ENCODE measurements around the gene ADARB2.

ADARB2 gene

DNA sequence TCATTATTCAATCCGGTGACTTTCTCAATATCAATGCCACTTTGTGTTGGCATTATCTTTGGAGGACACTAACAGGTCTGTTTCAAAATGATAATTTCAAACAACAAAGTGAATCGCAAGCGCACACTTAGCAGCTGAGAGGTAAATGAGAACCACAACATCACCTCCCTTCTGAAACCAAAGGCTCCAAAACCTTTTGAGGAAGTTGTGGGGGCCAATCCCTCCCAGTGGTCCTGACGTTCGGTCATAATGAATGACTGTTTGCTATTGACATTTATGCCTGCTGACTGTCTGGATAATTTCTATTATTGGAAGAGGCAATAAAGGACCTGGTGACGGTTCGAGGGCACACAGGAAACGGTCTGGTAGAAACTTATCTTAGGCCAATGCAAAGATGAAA is 1.8 kb downstream of the ADARB2 start:
- no peak for DNase-seq (ENCODE audit: low read depth)

DNA sequence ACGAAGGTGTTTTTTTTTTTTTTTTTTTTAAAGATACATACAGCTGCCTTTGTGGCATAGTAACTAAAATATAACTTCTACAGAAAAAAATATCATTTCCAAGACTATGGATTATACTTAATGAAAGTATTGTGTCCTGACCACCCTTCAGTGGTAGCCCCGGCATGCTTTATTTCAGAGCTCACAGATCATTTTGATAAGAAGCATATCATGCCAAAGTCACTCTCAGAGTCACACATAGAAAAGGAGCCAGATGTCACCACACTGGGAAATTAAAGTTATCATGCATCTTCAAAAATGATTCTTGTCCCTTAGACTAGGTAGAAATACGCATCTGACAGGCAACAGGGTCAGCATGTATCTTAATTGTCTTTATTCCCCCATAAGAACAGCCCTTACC is 3.0 kb downstream of the ADARB2 start:
- DNase-seq (ENCODE audit: low read depth): no peak

DNA sequence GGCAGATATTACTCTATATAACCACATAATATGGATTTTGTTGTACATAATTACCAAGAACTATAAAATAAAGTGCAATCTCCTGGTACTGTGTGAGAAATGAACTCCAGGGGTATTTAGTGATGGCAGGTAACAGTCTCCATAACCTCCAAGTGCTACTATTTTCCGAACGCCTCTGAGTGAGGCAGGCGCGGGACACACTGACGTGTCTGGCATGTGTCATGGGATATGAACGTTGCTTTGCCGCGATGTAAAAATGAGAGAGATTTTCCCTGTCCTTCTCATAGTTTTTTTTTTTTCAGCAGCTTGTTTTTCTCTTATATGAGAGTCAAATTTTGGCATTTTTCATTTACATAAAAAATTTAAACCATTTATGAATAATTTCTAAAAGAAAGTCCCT is 3.6 kb downstream of the ADARB2 start:
- DNase-seq (ENCODE audit: low read depth): no peak

DNA sequence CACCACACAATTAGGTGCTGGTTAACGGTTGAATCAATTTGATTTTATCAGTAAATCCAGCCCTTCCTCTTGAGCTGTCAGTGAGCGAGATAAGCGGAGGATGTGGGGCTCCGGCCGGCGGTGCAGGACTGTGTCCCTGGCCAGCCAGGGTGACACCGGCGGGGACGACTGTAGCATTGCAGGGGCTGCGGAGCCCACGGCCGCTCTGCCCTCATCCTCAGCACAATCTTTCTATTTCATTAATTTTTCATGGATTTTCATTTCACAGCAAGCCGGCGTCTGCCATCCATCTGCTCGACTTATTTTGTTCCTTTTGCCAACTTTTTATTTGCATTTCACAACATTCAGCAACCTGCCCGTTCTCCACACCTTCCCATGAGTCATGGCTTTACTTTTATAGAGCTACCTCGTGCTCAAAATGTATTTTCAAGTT is 4.7 kb downstream of the ADARB2 start:
- no peak for DNase-seq (ENCODE audit: low read depth)

DNA sequence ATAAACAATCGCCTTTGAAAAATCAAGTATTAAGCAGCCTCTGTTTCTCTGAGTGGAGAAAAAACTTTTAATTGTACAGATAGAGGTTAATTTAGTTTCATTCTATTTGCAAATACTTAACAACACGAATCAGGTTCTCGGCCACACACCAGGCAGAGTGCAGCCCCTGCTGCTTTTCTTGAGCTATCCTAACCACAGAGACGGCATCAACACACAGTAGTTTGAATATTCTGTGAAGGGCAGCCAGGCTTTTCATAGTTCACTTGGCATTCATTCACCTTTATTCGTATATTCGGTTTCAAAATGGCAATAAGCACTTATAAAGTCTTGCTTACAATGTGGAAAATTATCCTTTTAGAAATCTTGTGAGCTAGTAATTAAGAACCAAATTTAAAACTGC is 5.7 kb downstream of the ADARB2 start:
- DNase-seq (ENCODE audit: low read depth): no peak

DNA sequence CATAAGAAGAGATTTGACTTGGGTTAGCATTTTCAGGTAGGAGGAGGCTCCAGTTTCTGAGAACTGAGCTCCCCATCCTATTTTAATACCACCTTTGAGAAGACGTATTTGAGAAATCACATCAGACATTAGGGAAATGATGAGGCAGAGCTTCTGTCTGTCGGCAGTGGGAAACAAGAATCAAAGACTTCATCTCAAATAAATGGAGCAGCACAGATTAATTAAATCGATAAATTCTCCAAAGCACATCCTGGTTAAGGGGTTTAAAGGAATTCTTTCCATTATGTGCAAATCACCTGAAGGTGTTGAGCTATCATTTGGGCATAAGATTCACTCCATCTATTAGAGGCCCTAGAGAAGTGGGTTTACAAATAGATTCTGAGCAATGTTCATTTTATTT is 7.6 kb downstream of the ADARB2 start:
- DNase-seq (ENCODE audit: low read depth): no peak

DNA sequence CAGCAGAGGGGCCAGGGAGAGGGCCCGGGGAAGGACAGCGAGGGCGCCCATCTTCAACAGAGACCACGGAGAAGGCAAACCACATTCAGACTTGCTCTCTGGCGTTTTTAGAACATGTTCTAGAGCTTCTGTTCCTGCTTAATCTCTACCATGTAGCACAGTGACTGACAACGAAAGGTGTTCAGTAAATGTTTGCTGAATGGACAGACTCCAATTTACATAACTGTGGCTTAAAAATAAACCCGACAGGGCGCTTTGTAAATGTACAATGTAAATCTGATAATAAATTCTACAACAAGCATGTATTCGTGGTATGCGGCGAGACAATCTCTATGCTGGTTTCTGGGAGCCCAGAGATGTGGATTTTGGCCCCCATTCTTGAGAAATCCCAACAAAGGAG is 10.5 kb downstream of the ADARB2 start:
- no peak for DNase-seq (ENCODE audit: low read depth)

DNA sequence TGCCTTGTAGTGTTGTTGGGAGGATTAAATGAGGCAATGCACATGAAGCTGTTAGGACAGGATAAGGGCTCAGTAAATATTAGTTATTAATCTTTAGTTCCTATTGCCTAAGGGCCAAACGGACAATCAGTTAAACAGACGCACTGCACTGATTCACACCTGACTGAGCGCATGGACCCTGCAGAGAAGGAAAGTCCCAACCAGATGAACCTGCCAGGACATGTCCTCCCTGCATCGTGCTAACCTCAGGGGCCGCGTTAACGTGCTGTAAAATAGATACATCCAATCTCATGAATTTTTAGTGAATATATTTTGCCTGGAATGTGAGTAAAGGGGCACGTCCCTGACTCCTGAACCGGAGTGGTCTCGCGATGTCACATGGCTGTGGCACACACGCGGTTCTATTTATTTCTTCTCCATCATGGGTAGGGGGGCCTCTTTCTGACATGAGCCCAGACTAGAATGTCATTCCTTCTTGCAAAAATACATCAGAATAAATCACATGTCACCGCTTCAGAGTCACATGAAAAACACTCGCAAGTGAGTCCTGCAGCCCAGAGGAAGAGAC is 12.3 kb downstream of the ADARB2 start:
- DNase-seq (ENCODE audit: low read depth): no peak

DNA sequence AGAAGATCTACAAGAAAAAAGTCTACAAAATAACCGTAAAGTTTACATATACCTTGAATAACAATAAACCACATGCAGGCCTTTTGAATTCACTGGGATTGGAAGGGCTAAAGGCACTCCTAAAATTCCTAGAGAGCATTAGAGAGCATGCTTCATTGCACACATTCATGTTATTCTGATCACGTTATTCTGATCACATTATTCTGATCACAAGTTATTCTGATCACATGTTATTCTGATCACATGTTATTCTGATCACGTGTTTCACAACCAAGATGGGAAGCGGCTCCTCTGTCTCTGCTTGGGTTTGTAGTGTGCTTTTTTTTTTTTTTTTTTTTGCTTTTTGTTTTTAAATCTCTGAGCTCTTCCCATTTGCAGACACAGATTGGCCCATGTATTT is 20.5 kb downstream of the ADARB2 start:
- no peak for DNase-seq (ENCODE audit: low read depth)

DNA sequence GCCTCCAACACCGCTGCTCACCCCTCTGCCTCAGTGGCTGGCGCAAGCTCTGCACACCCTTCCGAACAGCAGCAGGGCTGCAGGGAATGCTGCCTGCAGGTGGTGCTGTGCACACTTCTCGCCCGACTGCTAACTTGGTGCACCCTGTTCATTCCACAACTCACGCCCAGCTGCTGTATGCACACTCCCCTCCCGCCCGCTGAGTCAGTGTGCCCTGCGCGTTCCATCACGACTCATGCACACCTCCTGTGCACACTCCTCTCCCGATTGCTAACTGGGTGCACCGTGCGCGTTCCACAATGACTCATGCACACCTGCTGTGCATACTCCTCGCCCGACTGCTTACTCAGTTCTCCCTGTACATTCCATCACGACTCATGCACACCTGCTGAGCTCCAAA is 21.5 kb downstream of the ADARB2 start:
- DNase-seq (ENCODE audit: low read depth): no peak

DNA sequence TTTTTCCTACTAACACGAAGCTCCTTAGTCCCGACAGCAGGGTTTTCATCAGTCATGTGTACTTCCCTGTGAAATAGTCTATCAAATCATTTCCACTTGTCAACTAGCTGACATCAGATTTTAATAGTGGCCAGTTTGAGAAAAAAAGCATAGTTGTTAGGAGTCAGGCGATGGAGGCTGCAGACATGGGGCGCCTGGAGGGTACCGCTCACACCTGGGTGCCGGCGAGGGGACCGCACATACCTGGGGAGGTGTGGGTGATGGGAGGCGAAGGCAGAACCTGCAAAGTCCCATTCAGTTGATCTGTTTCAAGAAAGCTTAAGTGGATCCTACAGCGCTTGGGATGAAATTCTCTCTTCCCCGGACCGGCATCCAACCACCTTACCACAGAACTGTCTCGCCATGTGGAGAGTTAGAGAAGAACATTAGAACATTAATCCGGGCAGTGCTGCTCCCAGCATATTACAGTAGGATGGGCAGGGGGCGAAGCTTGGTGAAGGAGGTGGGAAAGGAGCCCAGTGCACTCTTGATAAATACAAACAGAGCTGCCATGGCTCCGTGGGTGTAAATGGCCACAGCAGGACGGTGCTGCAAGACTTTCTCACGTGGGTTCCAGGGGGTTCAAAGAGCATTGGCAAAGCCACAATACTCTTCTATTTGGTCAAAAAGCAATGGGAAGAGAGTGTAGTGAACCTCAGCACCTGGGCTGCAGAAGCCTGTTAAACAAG is 24.2 kb downstream of the ADARB2 start:
- no peak for DNase-seq (ENCODE audit: low read depth)

DNA sequence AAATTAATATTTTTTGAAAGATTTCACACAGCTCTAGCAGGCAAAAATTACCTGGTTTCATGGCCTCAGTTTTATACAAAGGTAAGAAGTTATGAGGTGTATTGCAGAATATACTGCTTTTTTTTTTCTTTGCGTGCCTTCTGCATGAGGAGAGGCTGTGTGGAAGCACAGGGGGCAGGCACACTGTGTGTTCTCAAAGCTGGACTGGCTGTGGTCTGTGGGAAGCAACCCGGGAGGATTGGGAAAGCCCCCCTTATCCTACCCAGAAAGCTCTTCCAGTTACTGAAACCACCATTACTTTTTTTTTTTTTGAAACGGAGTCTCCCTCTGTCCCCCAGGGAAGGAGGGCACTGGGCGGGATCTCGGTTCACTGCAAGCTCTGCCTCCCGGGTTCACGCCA is 25.0 kb downstream of the ADARB2 start:
- DNase-seq (ENCODE audit: low read depth): no peak

DNA sequence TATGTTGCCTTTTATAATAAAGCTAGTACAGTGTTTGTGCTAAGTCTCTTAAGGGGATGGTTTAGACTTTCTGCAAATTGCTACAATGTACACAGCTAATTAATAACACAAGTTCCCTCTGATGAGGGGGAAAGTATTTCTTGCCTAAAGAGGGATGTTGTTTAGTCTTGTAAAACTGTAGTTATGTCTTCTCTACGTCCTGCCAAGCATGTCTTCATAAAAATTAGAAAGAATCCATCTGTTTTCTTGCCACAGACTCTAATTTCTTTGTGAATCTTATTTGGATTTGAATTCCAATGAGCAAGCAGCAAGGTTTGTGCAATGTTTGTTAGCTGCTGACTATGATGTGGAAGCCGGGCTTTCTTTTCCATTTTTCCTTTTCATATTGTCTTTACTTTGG is 28.2 kb downstream of the ADARB2 start:
- no peak for DNase-seq (ENCODE audit: low read depth)

DNA sequence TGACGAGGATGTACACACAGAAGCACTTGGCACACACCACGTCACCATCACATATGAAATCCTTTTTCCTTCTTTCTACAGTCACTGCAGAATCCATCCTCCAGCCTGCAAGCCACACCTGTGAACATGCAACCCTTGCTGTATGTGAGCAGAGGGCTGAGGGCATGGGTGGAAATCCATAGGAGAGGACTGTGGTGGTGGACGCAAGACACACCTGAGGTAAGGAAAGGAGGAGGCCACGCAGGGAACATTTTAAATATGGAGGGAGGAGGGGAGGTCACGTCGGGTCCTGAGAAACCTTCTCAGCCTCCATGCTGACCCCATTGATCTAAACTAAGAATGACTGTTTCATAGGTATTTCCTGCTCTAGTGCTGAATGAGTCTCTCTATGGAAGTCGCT is 28.6 kb downstream of the ADARB2 start:
- DNase-seq (ENCODE audit: low read depth): no peak

DNA sequence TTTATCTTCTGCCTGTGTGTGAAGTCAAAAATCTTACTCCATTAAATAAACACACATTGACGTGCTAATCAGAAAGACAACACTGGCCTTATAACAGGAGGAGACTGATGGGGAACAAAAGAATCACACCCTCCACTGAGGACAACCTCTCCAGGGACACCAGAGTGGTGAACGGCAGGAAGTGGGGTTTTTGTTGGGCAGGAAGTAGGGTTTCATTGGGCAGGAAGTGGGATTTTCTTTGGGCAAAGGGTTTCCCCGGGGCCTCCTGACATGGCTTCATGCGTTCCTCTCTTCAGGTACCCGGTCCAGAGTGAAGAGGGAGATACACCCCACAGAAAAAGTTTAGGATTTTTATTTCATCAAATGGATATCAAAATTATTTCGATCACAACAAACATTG is 30.6 kb downstream of the ADARB2 start:
- DNase-seq (ENCODE audit: low read depth): no peak

DNA sequence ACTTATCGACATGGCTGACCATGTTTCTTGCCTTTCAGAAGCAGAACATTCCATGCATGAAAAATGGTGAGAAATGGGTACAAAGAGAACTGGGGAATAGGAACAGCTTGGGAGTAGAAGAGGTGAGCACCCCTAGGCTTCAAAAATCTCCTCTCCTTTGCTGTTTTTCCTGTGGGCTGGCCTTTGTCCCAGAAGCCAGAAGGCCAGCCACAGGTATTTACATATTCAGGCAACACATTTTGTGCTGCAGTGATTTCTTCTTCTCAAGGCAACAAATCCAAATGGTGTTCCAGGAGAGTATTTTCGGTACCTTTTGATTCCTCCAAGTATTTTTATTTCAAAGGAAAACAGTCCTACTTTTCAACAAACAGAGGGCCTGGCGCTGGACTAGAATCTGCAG is 31.1 kb downstream of the ADARB2 start:
- DNase-seq (ENCODE audit: low read depth): no peak

DNA sequence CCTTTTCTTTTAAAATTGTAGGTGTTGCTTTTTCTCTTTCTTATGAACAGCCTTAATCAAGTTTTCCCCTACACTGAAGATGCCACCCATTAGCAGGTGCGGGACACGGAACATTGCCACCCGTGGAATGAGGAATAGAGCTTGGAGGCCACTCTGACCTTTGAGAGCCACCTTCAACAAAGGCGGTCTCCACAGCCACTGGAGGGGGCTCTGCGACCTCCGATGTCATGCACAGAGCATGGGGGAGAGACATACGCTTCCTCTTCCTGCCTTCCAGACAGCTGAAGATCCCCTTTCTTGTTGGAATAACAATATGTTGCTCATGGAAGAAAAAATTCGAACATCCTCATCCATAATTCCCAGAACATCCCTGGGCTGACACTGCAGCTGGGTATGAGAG is 39.1 kb downstream of the ADARB2 start:
- no peak for DNase-seq (ENCODE audit: low read depth)

DNA sequence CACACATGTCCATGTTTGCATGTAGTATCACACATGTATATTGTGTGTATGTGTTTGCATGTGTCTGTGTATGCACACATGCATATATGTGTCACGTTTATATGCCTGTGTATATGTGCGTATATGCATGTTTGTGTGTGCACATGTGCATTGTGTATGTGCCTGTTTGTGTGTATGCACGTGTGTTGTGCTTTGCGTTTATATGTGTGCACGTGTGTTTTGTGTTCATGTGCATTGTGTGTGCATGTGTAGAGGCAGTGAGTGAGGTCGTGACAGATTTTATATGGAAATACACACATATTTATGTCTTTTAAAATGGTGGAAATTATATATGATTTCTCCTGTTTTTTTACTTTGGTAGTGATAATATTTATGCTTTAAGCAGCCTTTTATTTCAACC is 41.2 kb downstream of the ADARB2 start:
- no peak for DNase-seq (ENCODE audit: low read depth)

DNA sequence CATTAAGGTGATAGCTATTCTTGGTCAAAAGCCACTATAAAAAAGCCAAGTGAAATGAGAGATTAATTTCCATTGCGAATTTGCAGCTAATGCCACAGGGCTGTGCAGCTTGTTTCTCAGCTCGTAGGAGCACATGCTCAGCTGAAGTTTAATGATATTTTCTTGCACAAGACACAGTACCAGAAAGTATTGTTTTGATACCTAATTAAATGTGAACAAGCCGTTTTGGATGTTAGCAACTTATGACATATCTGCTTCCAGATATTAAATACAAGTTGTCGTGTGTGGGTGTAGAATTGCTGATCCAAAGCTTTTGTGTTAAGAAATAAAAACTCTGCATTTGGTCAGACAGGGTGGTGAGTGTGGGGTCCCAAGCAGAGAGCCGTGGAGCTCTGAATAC is 47.2 kb downstream of the ADARB2 start:
- DNase-seq (ENCODE audit: low read depth): no peak

DNA sequence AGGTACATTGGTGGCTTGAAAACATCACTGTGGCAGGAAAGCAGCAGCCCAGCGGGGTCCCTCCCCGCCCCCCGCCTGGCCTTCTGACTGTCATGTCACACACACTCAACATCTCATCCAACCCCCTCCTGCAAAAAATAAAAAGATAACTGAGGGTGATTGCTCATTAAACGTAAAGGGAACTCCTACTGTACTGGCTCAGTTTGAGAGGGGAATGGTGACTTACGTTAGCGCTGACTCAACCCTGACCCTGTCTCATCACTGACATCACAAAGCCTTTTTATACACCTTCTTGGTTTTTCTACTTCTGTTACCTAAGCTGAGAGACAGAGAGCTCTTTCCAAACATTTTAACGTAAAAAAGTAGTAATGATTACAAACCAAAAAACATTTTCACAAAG is 48.8 kb downstream of the ADARB2 start:
- DNase-seq (ENCODE audit: low read depth): no peak

DNA sequence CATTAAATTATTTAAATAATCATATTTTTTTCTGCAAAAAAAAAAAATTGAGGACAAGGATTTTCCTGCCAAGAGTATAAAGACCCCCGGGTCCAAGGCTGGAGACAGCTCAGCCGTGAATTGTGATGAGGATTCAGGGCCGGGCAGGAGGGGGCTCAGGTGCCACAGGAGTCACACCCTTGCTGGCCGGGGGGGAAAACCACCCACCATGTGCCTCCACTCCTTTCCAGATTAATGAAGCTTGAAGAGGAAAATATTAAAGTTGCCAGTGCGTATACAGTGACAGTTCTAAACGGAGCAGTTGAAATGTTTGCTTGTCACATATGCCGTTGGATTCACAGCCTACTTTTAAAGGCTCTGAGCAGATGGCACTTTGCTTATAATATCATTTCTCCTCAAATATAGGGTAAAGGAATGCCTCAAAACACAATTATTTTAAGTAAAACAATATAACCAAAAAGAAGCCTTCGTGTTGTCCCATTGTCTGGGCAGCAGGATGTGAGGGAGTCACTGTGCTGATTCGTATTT is 49.6 kb downstream of the ADARB2 start:
- no peak for DNase-seq (ENCODE audit: low read depth)

DNA sequence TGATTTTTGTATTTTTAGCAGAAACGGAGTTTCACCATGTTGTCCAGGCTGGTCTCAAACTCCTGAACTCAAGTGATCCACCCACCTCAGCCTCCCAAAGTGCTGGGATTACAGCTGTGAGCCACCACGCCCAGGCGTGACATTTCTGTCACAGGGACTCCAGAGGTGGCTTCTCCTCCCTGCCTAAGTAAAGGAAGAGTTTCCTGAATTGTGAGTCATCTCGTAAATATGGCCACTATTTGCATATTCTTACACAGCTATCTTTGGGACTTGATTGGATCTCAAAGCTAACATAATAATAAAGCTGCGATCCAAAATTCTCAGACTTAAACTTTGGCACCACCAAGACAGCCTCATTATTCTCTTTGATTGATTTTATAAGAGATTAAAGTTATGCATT is 50.1 kb downstream of the ADARB2 start:
- no peak for DNase-seq (ENCODE audit: low read depth)

DNA sequence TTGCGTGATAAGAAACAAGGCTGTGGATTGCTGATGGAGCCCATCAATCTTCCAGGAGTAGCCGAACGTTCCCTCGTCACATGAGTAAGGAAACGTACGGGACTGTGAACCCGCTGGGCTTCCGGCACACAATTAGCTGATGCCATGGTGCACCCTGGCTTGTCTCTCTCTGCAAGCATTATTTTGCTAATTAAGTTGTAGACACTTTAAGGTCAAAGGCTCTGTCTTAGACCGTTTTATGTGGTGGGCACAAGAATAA is 50.9 kb downstream of the ADARB2 start:
- DNase-seq (ENCODE audit: low read depth): no peak

DNA sequence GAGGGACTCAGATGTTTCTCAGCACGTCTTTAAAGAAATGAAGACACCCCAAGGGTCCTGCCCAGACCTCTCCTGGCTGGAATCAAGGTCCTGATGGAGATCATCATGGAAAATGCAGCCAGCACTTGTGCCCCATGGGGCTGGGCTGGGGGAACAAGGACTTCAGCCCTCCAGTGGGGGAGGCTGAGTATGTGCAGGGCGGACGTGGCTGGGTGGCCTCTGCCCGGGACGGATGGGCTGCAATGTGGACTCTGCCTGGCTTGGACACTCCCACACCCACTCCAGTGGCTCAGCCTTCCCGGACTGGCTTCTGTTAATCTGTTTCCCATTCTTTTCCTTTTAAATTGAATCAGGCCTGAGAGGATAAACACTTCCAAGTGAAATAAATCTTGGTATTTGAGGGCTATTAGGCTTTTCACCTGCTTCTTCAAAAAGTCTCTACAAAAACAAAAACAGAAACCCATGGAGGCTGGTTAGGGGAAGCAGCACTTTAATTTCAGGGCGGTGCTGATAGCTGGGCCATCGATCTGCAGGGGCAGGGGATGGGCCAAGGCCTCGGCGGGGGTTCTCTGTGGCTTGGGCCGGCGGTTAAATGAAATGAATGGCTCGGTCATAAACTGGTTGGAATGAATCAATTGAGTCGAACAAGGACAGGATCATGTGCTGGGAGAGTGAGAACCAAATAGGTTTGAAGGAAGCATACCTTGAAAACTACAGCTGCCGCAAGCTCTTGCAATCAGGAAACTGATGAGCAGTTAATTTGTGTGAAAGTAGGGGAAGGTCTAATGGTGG is 51.4 kb downstream of the ADARB2 start:
- no peak for DNase-seq (ENCODE audit: low read depth)

Data from fibroblast of gingiva (primary cell).